ENCODE results near the gene FAM163B.

The FAM163B gene

GRCh38 chr9:133527444-133527920 lies 81.7 kb downstream of the FAM163B start:
- no peak overlapping the region for H3K27ac ChIP-seq
- peaks cover 0 to 20% (median 15%) of the 10 kb centered on the region in 4 donors for H3K4me1 ChIP-seq
- intact Hi-C loops (cut with DNase I; ENCODE audit: low total_unique reads), result no loop called here
- no peaks in the 10 kb centered on the region for H3K9me3 ChIP-seq
- no peak overlapping the region for H3K4me3 ChIP-seq
- no peaks in the 10 kb centered on the region for H3K36me3 ChIP-seq
- no peak for TF ChIP-seq CTCF (IDR thresholded peaks at IDR 0.05)
- no peak for DNase-seq
- peaks cover 0 to 76% of the 10 kb centered on the region in 2 donors for H3K27me3 ChIP-seq
